Fibroblast of skin of left biceps (primary cell): ENCODE data around the gene PIGP.
"Not testable (repeated sequence)": the region's sequence is repeated elsewhere in the genome, so short reads cannot be mapped to it uniquely, and the experiment has no call there.

Experiments used
- DNase-seq, 2 experiments: peaks; one replicate each; pipeline ENCODE4 v3.0.0-alpha.2; 2013; ENCODE audit warnings: low read depth in 2 of 2

The PIGP gene

GRCh38 chr21:37076087-37076850 lies 3.4 kb upstream of the PIGP start:
- DNase-seq: no peak

GRCh38 chr21:37075214-37075770 lies 2.4 kb upstream of the PIGP start:
- DNase-seq: no peak

GRCh38 chr21:37074546-37074945 lies 1.7 kb upstream of the PIGP start:
- no peak for DNase-seq

- DNase-seq: no peak
Observed at GRCh38 chr21:37074197-37074510, 1.3 kb upstream of the PIGP start.

GRCh38 chr21:37073417-37074196 lies 736 bp upstream of the PIGP start:
- no peak for DNase-seq

- no peak for DNase-seq
Observed at GRCh38 chr21:37072274-37072987, 440 bp downstream of the PIGP start.

- no peak for DNase-seq
Observed at GRCh38 chr21:37071561-37072273, 1.2 kb downstream of the PIGP start.

GRCh38 chr21:37065561-37066177 lies 7.2 kb downstream of the PIGP start:
- no peak for DNase-seq

- DNase-seq: no peak
Observed at GRCh38 chr21:37064841-37065240, 8.0 kb downstream of the PIGP start.

- DNase-seq: no peak
Observed at GRCh38 chr21:37063433-37063832, 9.4 kb downstream of the PIGP start.

- DNase-seq: no peak
Observed at GRCh38 chr21:37062593-37062935, 10.3 kb downstream of the PIGP start.

- no peak for DNase-seq
Observed at GRCh38 chr21:37061926-37062592, 10.8 kb downstream of the PIGP start.

- peak; percentile 77 to 78 for DNase-seq
Observed at GRCh38 chr21:37060296-37060695, 12.6 kb downstream of the PIGP start.

- no peak for DNase-seq
Observed at GRCh38 chr21:37059181-37059580, 13.7 kb downstream of the PIGP start.

GRCh38 chr21:37058261-37058660 lies 14.6 kb downstream of the PIGP start:
- no peak for DNase-seq

- DNase-seq: no peak
Observed at GRCh38 chr21:37057614-37058013, 15.3 kb downstream of the PIGP start.

- DNase-seq: no peak
Observed at GRCh38 chr21:37055271-37055855, 17.5 kb downstream of the PIGP start.

GRCh38 chr21:37049741-37050140 lies 23.1 kb downstream of the PIGP start:
- DNase-seq: not testable (repeated sequence)

GRCh38 chr21:37047079-37047478 lies 25.8 kb downstream of the PIGP start:
- no peak for DNase-seq

GRCh38 chr21:37045556-37045955 lies 27.3 kb downstream of the PIGP start:
- no peak for DNase-seq
